Hepatocyte (in vitro differentiated cells): ENCODE data around the gene MAGI2. TPM values are rescaled to one million over a fixed set of nuclear protein-coding genes. Genes with fewer than 3 reads are reported as not detected.
A peak's percentile ranks its signal among the peaks of the same experiment; 100 is the strongest.

Source experiments
- DNase-seq: peaks from one replicate; pipeline ENCODE4 v3.0.0-alpha.2; 2016; ENCODE audit warnings: low spot score
- H2AFZ ChIP-seq: fragments of 200-600 bp; sonication (generic); 2 replicates; pipeline ENCODE4 v1.6.0; 2016; ENCODE audit warnings: antibody characterized with exemption, mild to moderate bottlenecking
- H3K27ac ChIP-seq: fragments of 200-600 bp; sonication (generic); 2 replicates; pipeline ENCODE4 v1.5.1; 2016; ENCODE audit warnings: mild to moderate bottlenecking
- H3K27me3 ChIP-seq: fragments of 200-600 bp; sonication (generic); 2 replicates; pipeline ENCODE4 v1.6.1; 2016
- H3K36me3 ChIP-seq: fragments of 200-600 bp; sonication (generic); replicated peaks from 2 replicates; pipeline ENCODE4 v1.5.1; 2016; ENCODE audit warnings: low read depth; ENCODE audit not compliant: insufficient read depth
- H3K4me1 ChIP-seq: fragments of 200-600 bp; sonication (generic); 2 replicates; pipeline ENCODE4 v1.5.1; 2016; ENCODE audit warnings: mild to moderate bottlenecking, moderate library complexity; ENCODE audit not compliant: insufficient read depth
- H3K4me2 ChIP-seq: fragments of 200-600 bp; sonication (generic); 2 replicates; pipeline ENCODE4 v1.6.0; 2016
- H3K4me3 ChIP-seq: fragments of 200-600 bp; sonication (generic); 2 replicates; pipeline ENCODE4 v1.5.1; 2016; ENCODE audit warnings: mild to moderate bottlenecking
- H3K79me2 ChIP-seq: fragments of 200-600 bp; sonication (generic); 2 replicates; pipeline ENCODE4 v1.6.0; 2017; ENCODE audit warnings: mild to moderate bottlenecking
- H3K9me2 ChIP-seq: fragments of 200-600 bp; sonication (generic); replicated peaks from 2 replicates; pipeline ENCODE4 v1.6.0; 2017; ENCODE audit warnings: mild to moderate bottlenecking; ENCODE audit not compliant: insufficient read depth
- H3K9me3 ChIP-seq: fragments of 200-600 bp; sonication (generic); 2 replicates; pipeline ENCODE4 v1.5.1; 2016; ENCODE audit warnings: low read depth, mild to moderate bottlenecking
- H4K20me1 ChIP-seq: fragments of 200-600 bp; sonication (generic); 2 replicates; pipeline ENCODE4 v1.6.0; 2016; ENCODE audit warnings: mild to moderate bottlenecking; ENCODE audit not compliant: insufficient read depth, poor library complexity, severe bottlenecking
- EZH2 ChIP-seq: fragments of 200-600 bp; sonication (generic); IDR thresholded peaks from 2 replicates; pipeline ENCODE4 v1.6.1; 2016; ENCODE audit warnings: antibody characterized with exemption, mild to moderate bottlenecking, borderline replicate concordance
- EZH2phosphoT487 ChIP-seq: fragments of 200-600 bp; sonication (generic); IDR thresholded peaks from one replicate; pipeline ENCODE4 v1.6.1; 2018; ENCODE audit warnings: antibody characterized with exemption, mild to moderate bottlenecking, low read depth, moderate library complexity; ENCODE audit not compliant: unreplicated experiment, severe bottlenecking
- WGBS: methylation state at CpG from one replicate; pipeline ENCODE4 v1.1.6; 2016; ENCODE audit warnings: low lambda C conversion rate; ENCODE audit errors: missing lambda C conversion rate; 5-methylcytosine and 5-hydroxymethylcytosine counted together
- polyA plus RNA-seq: library from polyadenylated mRNA; unstranded; fragments of >200 nt; fragmentation: Nextera tagmentation; extraction: Ambion mirVana; gene quantifications from 2 replicates; pipeline ENCODE4 v1.2.1, GENCODE V29; 2016
- total RNA-seq: library from RNA; depleted of rRNA; stranded (reverse); fragments of >200 nt; gene quantifications from 2 replicates; pipeline ENCODE4 v1.2.3, GENCODE V29; 2014
- TF ChIP-seq, protein P1 (sequence below): fragments of 200-600 bp; sonication (generic); IDR thresholded peaks from 2 replicates; pipeline ENCODE4 v1.5.1; 2016; ENCODE audit warnings: antibody characterized with exemption, mild to moderate bottlenecking; ENCODE audit not compliant: poor library complexity

Gene MAGI2
- total and polyA plus RNA-seq, 2 experiments from 2014 or later = 3.1 to 6.7 TPM

DNA sequence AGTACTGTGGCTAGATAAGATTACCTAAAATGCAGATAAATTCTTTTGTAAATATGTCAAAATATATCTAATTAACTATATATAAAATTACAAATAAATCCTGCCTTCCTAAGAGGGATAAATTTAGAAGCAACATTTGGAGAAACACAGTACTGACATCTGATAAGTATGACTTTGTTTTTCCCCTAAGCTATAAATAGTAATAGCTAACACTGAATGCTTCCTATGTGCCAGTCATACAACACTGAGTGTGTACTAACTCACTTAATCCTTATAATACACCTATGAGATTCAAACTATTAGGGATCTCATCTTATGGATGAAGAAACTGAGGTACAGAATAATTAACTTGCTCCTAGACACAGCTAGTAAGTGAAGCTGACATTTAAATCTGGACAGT, 733.4 kb downstream of the MAGI2 start:
- Histone ChIP-seq H3K27ac (no peak overlapping the region), H2AFZ (no peak overlapping the region), H3K36me3 (no peaks in the 10 kb centered on the region), H4K20me1 (no peaks in the 10 kb centered on the region), H3K4me1 (peaks cover 11% of the 10 kb centered on the region), H3K4me2 (no peak overlapping the region), H3K4me3 (no peak overlapping the region), H3K9me2 (no peaks in the 10 kb centered on the region), H3K27me3 (no peaks in the 10 kb centered on the region), H3K79me2 (no peaks in the 10 kb centered on the region), H3K9me3 (no peaks in the 10 kb centered on the region)
- DNase-seq = no peak
- no peak for TF ChIP-seq EZH2
- TF ChIP-seq, protein P1, sequence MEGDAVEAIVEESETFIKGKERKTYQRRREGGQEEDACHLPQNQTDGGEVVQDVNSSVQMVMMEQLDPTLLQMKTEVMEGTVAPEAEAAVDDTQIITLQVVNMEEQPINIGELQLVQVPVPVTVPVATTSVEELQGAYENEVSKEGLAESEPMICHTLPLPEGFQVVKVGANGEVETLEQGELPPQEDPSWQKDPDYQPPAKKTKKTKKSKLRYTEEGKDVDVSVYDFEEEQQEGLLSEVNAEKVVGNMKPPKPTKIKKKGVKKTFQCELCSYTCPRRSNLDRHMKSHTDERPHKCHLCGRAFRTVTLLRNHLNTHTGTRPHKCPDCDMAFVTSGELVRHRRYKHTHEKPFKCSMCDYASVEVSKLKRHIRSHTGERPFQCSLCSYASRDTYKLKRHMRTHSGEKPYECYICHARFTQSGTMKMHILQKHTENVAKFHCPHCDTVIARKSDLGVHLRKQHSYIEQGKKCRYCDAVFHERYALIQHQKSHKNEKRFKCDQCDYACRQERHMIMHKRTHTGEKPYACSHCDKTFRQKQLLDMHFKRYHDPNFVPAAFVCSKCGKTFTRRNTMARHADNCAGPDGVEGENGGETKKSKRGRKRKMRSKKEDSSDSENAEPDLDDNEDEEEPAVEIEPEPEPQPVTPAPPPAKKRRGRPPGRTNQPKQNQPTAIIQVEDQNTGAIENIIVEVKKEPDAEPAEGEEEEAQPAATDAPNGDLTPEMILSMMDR = no peak
- TF ChIP-seq EZH2phosphoT487 = no peak

DNA sequence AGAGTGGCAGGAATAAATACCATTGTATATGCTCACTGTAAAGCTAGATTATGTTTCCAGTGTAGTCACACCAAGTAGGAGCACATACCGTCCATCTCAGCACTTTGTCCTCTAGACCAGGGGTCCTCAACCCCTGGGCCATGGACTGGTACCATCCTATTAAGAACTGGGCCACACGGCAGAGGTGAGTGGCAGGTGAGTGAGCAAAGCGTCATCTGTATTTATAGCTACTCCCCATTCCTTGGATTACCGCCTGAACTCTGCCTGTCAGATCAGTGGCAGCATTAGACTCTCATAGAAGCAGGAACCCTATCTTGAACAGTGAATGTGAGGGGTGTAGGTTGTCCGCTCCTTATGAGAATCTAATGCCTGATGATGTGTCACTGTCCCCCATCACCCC, 735.3 kb downstream of the MAGI2 start:
- Histone ChIP-seq H3K4me3 (no peak overlapping the region), H3K9me3 (no peaks in the 10 kb centered on the region), H4K20me1 (no peaks in the 10 kb centered on the region), H3K27ac (no peak overlapping the region), H3K4me2 (no peak overlapping the region), H3K4me1 (peaks cover 11% of the 10 kb centered on the region), H3K27me3 (no peaks in the 10 kb centered on the region), H3K9me2 (no peaks in the 10 kb centered on the region), H3K36me3 (no peaks in the 10 kb centered on the region), H3K79me2 (no peaks in the 10 kb centered on the region), H2AFZ (no peak overlapping the region)
- TF ChIP-seq EZH2 = no peak
- no peak for TF ChIP-seq EZH2phosphoT487
- no peak for DNase-seq
- 77% methylated on average over 5 of the region's 5 CpGs for WGBS

DNA sequence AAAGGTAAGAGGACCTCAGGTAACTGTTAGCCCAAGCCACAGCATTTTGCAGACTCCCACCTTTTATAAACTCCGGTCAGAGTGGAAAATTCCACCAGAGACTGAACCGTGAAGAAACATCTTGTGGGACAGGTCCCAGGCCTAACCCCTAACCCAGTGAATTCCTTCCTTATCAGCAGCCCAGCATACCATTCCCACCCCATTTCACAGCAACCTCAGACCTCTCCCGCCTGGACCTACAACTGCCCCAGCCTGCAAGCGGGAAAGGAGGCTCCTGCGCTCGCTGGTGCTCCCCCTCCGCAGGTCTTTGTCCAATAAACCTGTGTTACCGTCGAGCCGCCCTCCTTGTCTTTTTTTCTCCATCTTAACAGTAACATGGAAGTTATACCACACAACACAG, 736.6 kb downstream of the MAGI2 start:
- H2AFZ ChIP-seq = peak overlapping the region; percentile 43
- H3K79me2 ChIP-seq = no peaks in the 10 kb centered on the region
- peak; percentile 5 for DNase-seq
- peaks cover 11% of the 10 kb centered on the region for H3K4me1 ChIP-seq
- TF ChIP-seq, protein P1 = no peak
- no peak for TF ChIP-seq EZH2phosphoT487
- TF ChIP-seq EZH2 = no peak
- peak overlapping the region; percentile 56 for H3K4me2 ChIP-seq
- H3K27me3 ChIP-seq = no peaks in the 10 kb centered on the region
- H3K27ac ChIP-seq = no peak overlapping the region
- H3K9me2 ChIP-seq = no peaks in the 10 kb centered on the region
- H3K4me3 ChIP-seq = no peak overlapping the region
- H3K9me3 ChIP-seq = no peaks in the 10 kb centered on the region
- no peaks in the 10 kb centered on the region for H4K20me1 ChIP-seq
- H3K36me3 ChIP-seq = no peaks in the 10 kb centered on the region
- 26% methylated on average over 10 of the region's 10 CpGs for WGBS

DNA sequence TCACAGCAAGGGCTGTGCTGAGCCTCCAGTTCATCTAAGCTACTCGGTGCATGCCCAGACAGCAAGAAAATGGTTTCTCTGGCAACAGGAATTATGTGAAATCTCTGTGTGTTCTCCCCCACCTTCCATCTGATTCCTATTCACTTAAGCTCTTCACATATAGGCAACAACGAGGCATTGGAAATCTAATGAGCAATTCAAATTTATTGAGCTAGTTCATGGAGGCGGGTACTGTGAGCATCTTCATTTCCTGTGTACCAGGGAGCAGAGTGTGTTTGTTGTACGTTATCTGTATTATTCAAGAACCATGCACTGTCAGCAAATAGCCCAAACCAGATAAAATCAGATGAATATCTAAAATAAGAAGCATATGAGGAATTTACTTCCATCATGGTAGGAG, 739.1 kb downstream of the MAGI2 start:
- Histone ChIP-seq H2AFZ (no peak overlapping the region), H3K9me3 (no peaks in the 10 kb centered on the region), H3K36me3 (no peaks in the 10 kb centered on the region), H4K20me1 (no peaks in the 10 kb centered on the region), H3K27ac (no peak overlapping the region), H3K4me1 (peaks cover 11% of the 10 kb centered on the region), H3K4me3 (no peak overlapping the region), H3K9me2 (no peaks in the 10 kb centered on the region), H3K27me3 (no peaks in the 10 kb centered on the region), H3K4me2 (no peak overlapping the region), H3K79me2 (no peaks in the 10 kb centered on the region)
- no peak for DNase-seq
- 78% methylated on average over 4 of the region's 4 CpGs for WGBS
- TF ChIP-seq, protein P1 = no peak
- TF ChIP-seq EZH2phosphoT487 = no peak
- TF ChIP-seq EZH2 = no peak
